B cell (primary cell): ENCODE measurements around the gene ZNF598.

Experiments
- EZH2 ChIP-seq: IDR thresholded peaks from 2 replicates; pipeline ENCODE4 v1.6.1; 2012; ENCODE audit warnings: borderline replicate concordance, low read depth, mild to moderate bottlenecking, moderate library complexity, low read length; ENCODE audit not compliant: insufficient read depth, poor library complexity, severe bottlenecking
- TF ChIP-seq, protein P1 (sequence below): fragments of 200-600 bp; IDR thresholded peaks from one replicate; pipeline ENCODE4 v1.8.0; 2022; ENCODE audit warnings: antibody characterized with exemption, mild to moderate bottlenecking

DNA sequence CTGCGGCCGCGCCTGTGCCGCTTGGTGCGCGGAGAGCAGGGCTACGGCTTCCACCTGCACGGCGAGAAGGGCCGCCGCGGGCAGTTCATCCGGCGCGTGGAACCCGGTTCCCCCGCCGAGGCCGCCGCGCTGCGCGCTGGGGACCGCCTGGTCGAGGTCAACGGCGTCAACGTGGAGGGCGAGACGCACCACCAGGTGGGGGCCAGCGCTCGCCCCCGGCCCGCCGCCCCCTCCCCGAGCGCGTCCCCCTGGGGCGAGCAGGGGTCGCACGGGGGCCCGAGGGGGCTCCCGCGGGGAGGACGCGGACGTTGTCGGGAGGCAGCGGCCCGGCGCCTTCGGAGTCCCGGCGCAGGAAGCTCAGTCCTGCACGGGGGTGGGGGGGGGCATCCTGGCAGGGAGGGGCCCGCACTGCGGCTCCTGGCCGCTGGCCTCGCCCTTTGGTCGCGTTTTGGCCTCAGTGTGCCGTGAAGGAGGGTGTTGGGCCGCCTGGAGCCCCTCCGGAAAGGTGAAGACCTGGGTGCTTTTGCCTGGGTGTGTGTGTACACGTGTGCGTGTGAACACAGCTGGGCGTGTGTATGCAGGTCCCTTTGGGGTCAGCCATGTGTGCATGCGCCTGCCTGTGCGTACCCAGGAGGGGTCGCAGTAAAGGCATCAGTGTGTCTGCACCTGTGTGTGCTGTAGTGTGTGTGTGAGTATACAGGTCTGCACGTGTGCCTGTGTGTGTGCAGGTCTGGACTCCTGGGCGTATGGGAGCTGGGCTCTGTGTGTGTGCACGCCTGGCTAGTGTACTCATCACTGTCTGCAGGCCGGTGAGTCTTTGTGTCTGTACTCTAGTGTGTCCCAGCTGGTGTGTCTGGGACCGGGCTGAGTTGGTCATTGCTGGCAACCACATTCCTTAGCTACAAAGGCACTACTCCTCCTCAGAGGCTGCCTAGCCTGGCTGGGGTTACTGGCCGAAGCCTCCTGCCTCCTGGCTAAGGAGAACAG, 17.7 kb upstream of the ZNF598 start:
- TF ChIP-seq, protein P1, sequence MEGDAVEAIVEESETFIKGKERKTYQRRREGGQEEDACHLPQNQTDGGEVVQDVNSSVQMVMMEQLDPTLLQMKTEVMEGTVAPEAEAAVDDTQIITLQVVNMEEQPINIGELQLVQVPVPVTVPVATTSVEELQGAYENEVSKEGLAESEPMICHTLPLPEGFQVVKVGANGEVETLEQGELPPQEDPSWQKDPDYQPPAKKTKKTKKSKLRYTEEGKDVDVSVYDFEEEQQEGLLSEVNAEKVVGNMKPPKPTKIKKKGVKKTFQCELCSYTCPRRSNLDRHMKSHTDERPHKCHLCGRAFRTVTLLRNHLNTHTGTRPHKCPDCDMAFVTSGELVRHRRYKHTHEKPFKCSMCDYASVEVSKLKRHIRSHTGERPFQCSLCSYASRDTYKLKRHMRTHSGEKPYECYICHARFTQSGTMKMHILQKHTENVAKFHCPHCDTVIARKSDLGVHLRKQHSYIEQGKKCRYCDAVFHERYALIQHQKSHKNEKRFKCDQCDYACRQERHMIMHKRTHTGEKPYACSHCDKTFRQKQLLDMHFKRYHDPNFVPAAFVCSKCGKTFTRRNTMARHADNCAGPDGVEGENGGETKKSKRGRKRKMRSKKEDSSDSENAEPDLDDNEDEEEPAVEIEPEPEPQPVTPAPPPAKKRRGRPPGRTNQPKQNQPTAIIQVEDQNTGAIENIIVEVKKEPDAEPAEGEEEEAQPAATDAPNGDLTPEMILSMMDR: no peak
- TF ChIP-seq EZH2: no peak
